MM.1S (cell line): Measurements from ENCODE around the gene RASAL2.
"Not testable (repeated sequence)": the region's sequence is repeated elsewhere in the genome, so short reads cannot be mapped to it uniquely, and the experiment has no call there.

Source experiments
- DNase-seq: peaks from one replicate; pipeline ENCODE4 v3.0.0-alpha.2; 2015
- H2AFZ ChIP-seq: fragments of 300-600 bp; sonication (generic); 2 replicates; pipeline ENCODE4 v1.6.0; 2016; ENCODE audit warnings: antibody characterized with exemption, low read length
- H3F3A ChIP-seq: fragments of 300-600 bp; sonication (generic); 2 replicates; pipeline ENCODE4 v1.6.1; 2016; ENCODE audit warnings: mild to moderate bottlenecking, antibody characterized with exemption, low read length, moderate library complexity, mixed read lengths; ENCODE audit not compliant: insufficient read depth
- H3K27ac ChIP-seq: fragments of 300-600 bp; sonication (generic); 2 replicates; pipeline ENCODE4 v1.5.1; 2016; ENCODE audit warnings: mild to moderate bottlenecking, low read length
- H3K27me3 ChIP-seq: fragments of 300-600 bp; sonication (generic); replicated peaks from 2 replicates; pipeline ENCODE4 v1.6.0; 2016; ENCODE audit warnings: low read length; ENCODE audit not compliant: insufficient read depth
- H3K36me3 ChIP-seq: fragments of 300-600 bp; sonication (generic); replicated peaks from 2 replicates; pipeline ENCODE4 v1.6.1; 2016; ENCODE audit warnings: mild to moderate bottlenecking, low read length, mixed read lengths; ENCODE audit not compliant: insufficient read depth
- H3K4me1 ChIP-seq: fragments of 300-600 bp; sonication (generic); 2 replicates; pipeline ENCODE4 v1.6.1; 2016; ENCODE audit warnings: low read length, mixed read lengths
- H3K4me2 ChIP-seq: fragments of 300-600 bp; sonication (generic); 2 replicates; pipeline ENCODE4 v1.6.0; 2016; ENCODE audit warnings: low read depth, low read length
- H3K4me3 ChIP-seq: fragments of 300-600 bp; sonication (generic); 2 replicates; pipeline ENCODE4 v1.5.1; 2016; ENCODE audit warnings: low read length, mixed read lengths
- H3K79me2 ChIP-seq: fragments of 300-600 bp; sonication (generic); 2 replicates; pipeline ENCODE4 v1.6.1; 2016; ENCODE audit warnings: mixed run types, low read length, mixed read lengths
- H3K9ac ChIP-seq: fragments of 300-600 bp; sonication (generic); 2 replicates; pipeline ENCODE4 v1.6.1; 2016; ENCODE audit warnings: low read length, mixed read lengths
- H3K9me2 ChIP-seq: fragments of 300-600 bp; sonication (generic); replicated peaks from 2 replicates; pipeline ENCODE4 v1.6.1; 2016; ENCODE audit warnings: mild to moderate bottlenecking, low read length, mixed read lengths; ENCODE audit not compliant: insufficient read depth
- H3K9me3 ChIP-seq: fragments of 300-600 bp; sonication (generic); replicated peaks from 2 replicates; pipeline ENCODE4 v1.6.1; 2016; ENCODE audit warnings: mild to moderate bottlenecking, low read length, mixed read lengths; ENCODE audit not compliant: insufficient read depth
- H4K20me1 ChIP-seq: fragments of 300-600 bp; sonication (generic); 2 replicates; pipeline ENCODE4 v1.6.1; 2016; ENCODE audit warnings: mild to moderate bottlenecking, low read length, moderate library complexity, mixed read lengths; ENCODE audit not compliant: insufficient read depth
- EZH2 ChIP-seq: fragments of 300-600 bp; sonication (generic); optimal IDR thresholded peaks from 2 replicates; pipeline ENCODE3; 2017; ENCODE audit warnings: low read depth, mild to moderate bottlenecking, antibody characterized with exemption, low read length, mixed read lengths
- EZH2phosphoT487 ChIP-seq: fragments of 300-600 bp; sonication (generic); IDR thresholded peaks from 2 replicates; pipeline ENCODE4 v1.6.1; 2018; ENCODE audit warnings: antibody characterized with exemption, low read length
- TF ChIP-seq, protein P1 (sequence below): fragments of 300-600 bp; sonication (generic); IDR thresholded peaks from 2 replicates; pipeline ENCODE4 v1.5.1; 2016; ENCODE audit warnings: antibody characterized with exemption, low read length, mixed read lengths

The RASAL2 gene

DNA sequence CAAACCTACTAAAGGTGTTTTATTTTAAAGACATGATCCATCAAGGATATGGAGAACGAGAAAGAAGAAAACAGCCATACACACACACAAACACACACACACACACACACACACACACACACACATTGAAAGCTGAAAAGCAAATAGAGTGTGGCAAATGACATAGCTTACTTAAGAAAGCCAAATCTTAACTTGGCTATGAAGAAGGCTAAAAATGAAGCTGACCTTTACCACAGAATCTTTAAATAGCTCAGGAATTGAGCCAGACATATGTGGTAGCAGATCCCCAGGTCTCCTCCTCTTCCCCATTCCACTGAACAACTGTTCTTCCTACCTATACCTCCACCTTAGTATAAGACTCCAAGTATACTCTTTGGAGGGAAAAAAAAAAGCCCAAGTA lies 217.3 kb downstream of the RASAL2 start:
- TF ChIP-seq, protein P1, sequence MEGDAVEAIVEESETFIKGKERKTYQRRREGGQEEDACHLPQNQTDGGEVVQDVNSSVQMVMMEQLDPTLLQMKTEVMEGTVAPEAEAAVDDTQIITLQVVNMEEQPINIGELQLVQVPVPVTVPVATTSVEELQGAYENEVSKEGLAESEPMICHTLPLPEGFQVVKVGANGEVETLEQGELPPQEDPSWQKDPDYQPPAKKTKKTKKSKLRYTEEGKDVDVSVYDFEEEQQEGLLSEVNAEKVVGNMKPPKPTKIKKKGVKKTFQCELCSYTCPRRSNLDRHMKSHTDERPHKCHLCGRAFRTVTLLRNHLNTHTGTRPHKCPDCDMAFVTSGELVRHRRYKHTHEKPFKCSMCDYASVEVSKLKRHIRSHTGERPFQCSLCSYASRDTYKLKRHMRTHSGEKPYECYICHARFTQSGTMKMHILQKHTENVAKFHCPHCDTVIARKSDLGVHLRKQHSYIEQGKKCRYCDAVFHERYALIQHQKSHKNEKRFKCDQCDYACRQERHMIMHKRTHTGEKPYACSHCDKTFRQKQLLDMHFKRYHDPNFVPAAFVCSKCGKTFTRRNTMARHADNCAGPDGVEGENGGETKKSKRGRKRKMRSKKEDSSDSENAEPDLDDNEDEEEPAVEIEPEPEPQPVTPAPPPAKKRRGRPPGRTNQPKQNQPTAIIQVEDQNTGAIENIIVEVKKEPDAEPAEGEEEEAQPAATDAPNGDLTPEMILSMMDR, result no peak
- TF ChIP-seq EZH2 (no peak), EZH2phosphoT487 (no peak)
- Histone ChIP-seq H3K36me3 (no peaks in the 10 kb centered on the region), H3K27ac (no peak overlapping the region), H3K9me3 (no peaks in the 10 kb centered on the region), H3K4me3 (no peak overlapping the region), H3F3A (no peaks in the 10 kb centered on the region), H3K4me2 (no peak overlapping the region), H3K4me1 (peaks cover 9% of the 10 kb centered on the region; the same call in 1 of the 2 replicates), H3K27me3 (no peaks in the 10 kb centered on the region), H3K79me2 (no peaks in the 10 kb centered on the region), H3K9me2 (no peaks in the 10 kb centered on the region), H2AFZ (no peak overlapping the region), H4K20me1 (no peaks in the 10 kb centered on the region), H3K9ac (no peak overlapping the region)
- DNase-seq, result no peak

DNA sequence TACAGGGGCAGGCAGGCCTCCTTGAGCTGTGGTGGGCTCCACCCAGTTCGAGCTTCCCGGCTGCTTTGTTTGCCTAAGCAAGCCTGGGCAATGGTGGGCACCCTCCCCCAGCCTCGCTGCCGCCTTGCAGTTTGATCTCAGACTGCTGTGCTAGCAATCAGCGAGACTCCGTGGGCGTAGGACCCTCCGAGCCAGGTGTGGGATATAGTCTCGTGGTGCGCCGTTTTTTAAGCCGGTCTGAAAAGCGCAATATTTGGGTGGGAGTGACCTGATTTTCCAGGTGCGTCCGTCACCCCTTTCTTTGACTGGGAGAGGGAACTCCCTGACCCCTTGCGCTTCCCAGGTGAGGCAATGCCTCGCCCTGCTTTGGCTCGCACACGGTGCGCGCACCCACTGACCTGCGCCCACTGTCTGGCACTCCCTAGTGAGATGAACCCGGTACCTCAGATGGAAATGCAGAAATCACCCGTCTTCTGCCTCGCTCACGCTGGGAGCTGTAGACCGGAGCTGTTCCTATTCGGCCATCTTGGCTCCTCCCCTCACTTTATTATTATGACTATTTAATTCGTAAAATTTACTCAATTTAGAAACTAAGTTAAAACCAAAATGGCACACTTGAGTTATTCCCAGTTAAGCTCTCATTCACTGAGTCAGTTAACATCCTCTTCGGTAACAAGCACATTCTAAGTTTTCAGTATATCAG lies 226.5 kb downstream of the RASAL2 start:
- H3K9me3 ChIP-seq, H3K4me2 ChIP-seq, H4K20me1 ChIP-seq, DNase-seq, H3K27me3 ChIP-seq, H3K9me2 ChIP-seq, H3K4me3 ChIP-seq, H3F3A ChIP-seq, H3K27ac ChIP-seq, H3K9ac ChIP-seq, H3K79me2 ChIP-seq, H3K36me3 ChIP-seq, H3K4me1 ChIP-seq, H2AFZ ChIP-seq: not testable (repeated sequence)

DNA sequence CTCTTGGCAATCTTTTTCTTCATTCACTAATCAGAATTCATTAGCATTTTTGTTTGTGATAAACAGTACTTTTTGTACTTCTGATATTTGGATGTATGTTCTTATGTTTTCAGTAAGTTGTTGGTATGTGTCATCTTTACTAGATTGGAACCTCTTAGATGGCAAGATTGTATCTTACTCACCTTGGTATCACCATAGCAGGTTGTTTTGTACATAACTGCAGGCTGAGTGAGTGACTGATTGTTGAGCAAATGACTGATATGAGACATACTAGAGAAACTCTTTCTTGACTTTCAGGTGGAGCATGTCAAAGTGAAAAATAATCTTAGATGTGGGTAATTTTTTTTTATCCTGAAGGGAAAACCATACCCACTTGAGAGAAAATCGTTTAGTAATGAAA lies 229.2 kb downstream of the RASAL2 start:
- Histone ChIP-seq H2AFZ (no peak overlapping the region), H3K9ac (no peak overlapping the region), H3K4me1 (no peaks in the 10 kb centered on the region), H3K79me2 (no peaks in the 10 kb centered on the region), H4K20me1 (no peaks in the 10 kb centered on the region), H3F3A (no peaks in the 10 kb centered on the region), H3K4me3 (no peak overlapping the region), H3K27ac (no peak overlapping the region), H3K4me2 (no peak overlapping the region), H3K9me3 (no peaks in the 10 kb centered on the region), H3K9me2 (no peaks in the 10 kb centered on the region), H3K36me3 (no peaks in the 10 kb centered on the region), H3K27me3 (no peaks in the 10 kb centered on the region)
- no peak for TF ChIP-seq EZH2
- TF ChIP-seq, protein P1, result no peak
- no peak for TF ChIP-seq EZH2phosphoT487
- no peak for DNase-seq

DNA sequence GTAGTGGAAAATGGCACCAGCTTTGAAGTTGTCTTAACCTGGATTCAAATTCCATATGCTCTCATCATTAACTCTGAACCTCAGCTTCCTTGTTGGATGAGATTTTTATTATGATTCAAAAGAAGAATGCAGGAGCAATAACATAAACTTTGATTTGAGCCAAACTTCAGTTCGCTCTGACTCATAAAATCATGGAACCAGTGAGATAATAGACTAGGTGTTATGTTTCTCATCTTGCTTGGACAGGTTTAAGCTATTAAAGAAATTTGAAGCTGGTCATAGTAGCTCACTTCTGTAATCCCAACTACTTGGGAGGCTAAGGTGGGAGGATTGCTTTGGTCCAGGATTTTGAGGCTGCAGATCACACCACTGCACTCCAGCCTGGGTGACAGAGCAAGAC lies 230.1 kb downstream of the RASAL2 start:
- H2AFZ ChIP-seq, result no peak overlapping the region
- H3F3A ChIP-seq, result no peaks in the 10 kb centered on the region
- H3K9me3 ChIP-seq, result no peaks in the 10 kb centered on the region
- no peaks in the 10 kb centered on the region for H3K9me2 ChIP-seq
- H3K27ac ChIP-seq, result no peak overlapping the region
- no peak overlapping the region for H3K9ac ChIP-seq
- no peaks in the 10 kb centered on the region for H3K4me1 ChIP-seq
- H4K20me1 ChIP-seq, result no peaks in the 10 kb centered on the region
- no peaks in the 10 kb centered on the region for H3K36me3 ChIP-seq
- H3K27me3 ChIP-seq, result no peaks in the 10 kb centered on the region
- no peak for DNase-seq
- TF ChIP-seq, protein P1, result no peak
- no peak for TF ChIP-seq EZH2phosphoT487
- no peak for TF ChIP-seq EZH2
- no peaks in the 10 kb centered on the region for H3K79me2 ChIP-seq
- no peak overlapping the region for H3K4me2 ChIP-seq
- H3K4me3 ChIP-seq, result no peak overlapping the region
